Measurements from ENCODE around the gene RBM34.

DNA sequence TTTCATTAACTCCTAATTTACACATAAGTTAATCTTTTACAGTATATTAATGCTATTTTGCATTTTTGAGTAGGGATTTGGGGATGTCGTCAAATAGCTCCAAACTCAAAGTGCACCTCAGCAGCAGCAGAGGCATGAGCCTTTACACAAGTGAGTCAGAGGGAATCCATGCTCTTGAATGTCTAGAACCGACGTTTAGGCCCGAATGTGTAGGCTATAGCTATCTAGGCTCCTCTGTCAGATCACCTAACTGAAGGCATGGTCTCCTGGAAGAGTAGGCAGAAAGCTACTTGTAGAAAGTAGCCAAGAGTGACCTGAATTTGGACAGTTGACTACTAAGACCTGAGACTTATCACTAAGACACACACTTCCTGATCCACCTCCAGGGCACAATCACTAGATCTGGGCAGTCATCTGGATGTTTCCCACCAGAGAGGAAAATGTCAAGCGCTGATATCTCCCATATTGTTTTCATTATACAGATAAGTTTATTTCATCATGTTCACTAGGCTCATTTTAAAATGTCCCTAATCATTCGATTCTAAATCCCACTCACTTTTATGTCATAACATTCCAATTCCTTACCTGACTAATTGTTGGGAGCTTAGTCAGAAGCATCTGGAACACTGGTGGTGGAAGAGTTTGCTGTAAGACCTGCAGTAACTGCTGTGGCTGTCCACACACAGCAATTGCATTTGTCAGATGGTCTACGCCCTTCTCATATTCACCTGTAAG, 47.7 kb downstream of the RBM34 start:
- TF ChIP-seq, protein P1, sequence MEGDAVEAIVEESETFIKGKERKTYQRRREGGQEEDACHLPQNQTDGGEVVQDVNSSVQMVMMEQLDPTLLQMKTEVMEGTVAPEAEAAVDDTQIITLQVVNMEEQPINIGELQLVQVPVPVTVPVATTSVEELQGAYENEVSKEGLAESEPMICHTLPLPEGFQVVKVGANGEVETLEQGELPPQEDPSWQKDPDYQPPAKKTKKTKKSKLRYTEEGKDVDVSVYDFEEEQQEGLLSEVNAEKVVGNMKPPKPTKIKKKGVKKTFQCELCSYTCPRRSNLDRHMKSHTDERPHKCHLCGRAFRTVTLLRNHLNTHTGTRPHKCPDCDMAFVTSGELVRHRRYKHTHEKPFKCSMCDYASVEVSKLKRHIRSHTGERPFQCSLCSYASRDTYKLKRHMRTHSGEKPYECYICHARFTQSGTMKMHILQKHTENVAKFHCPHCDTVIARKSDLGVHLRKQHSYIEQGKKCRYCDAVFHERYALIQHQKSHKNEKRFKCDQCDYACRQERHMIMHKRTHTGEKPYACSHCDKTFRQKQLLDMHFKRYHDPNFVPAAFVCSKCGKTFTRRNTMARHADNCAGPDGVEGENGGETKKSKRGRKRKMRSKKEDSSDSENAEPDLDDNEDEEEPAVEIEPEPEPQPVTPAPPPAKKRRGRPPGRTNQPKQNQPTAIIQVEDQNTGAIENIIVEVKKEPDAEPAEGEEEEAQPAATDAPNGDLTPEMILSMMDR (IDR thresholded peaks at IDR 0.05; ENCODE audit: low read depth, low read length, poor library complexity, severe bottlenecking), result no peak
- TF ChIP-seq EZH2phosphoT487 (IDR thresholded peaks at IDR 0.05; ENCODE audit: borderline replicate concordance, low read length), result no peak

Measured in DOHH2 (cell line).